ENCODE results near the gene ADAM11. TPM values are rescaled to one million over a fixed set of nuclear protein-coding genes. Genes with fewer than 3 reads are reported as not detected.

Gene ADAM11
- total and polyA plus RNA-seq, 2 of the 8 experiments (the other 6 are each of a cell fraction or from before 2014, with no cell fraction given), result 2.3 to 2.9 TPM

GRCh38 chr17:44801880-44802279 is 43.1 kb downstream of the ADAM11 start:
- FAIRE-seq, result no peak
- 90% methylated on average over 5 of the region's 5 CpGs; no CpG with 5 or more reads in 1 of the 2 experiments for WGBS, 2 experiments (ENCODE audit: extremely low coverage in 1 of 2, insufficient coverage in 1 of 2, insufficient read length in 1 of 2, insufficient replicate concordance in 2 of 2, low coverage in 1 of 2, low lambda C conversion rate in 2 of 2, missing lambda C conversion rate in 1 of 2)

More at GRCh38 chr17:44801880-44802279, 43.1 kb downstream of the ADAM11 start:
- no peak overlapping the region for H4K5ac ChIP-seq (ENCODE audit: insufficient read length, low read depth, low read length)
- peaks cover 10 to 51% (median 34%) of the 10 kb centered on the region in 4 experiments for H3K36me3 ChIP-seq (ENCODE audit: control insufficient read depth in 2 of 4, insufficient read depth in 4 of 4, low read length in 3 of 4)
- H3K4me2 ChIP-seq (ENCODE audit: insufficient read depth in 1 of 2, low read depth in 2 of 2, low read length in 2 of 2), result no peak overlapping the region
- H3K4me1 ChIP-seq (replicated peaks in 1 of 4; ENCODE audit: control insufficient read depth in 3 of 4, insufficient read depth in 4 of 4, low read length in 3 of 4), result 0 out of 7 replicates have a peak, but pooled peaks cover 0 to 3% (median 0%) of the 10 kb centered on the region in 4 experiments
- H3K9me3 ChIP-seq (ENCODE audit: insufficient read depth in 2 of 2, low read depth in 1 of 2, low read length in 1 of 2), result no peaks in the 10 kb centered on the region
- H2AFZ ChIP-seq (ENCODE audit: low read length), result no peak overlapping the region
- no peak overlapping the region for H3K14ac ChIP-seq (ENCODE audit: insufficient read length)
- no peak overlapping the region for H3K4me3 ChIP-seq (ENCODE audit: extremely low read depth in 1 of 4, insufficient read depth in 2 of 4, low read depth in 3 of 4, low read length in 4 of 4)
- H4K91ac ChIP-seq (replicated peaks; ENCODE audit: insufficient read length, low read length), result no peak overlapping the region
- TF ChIP-seq SIX5 (IDR thresholded peaks at IDR 0.05; ENCODE audit: low read depth, low read length) (no peak), SIN3A (conservative IDR thresholded peaks at IDR 0.05 in 1 of 2, IDR thresholded peaks at IDR 0.05 in 1 of 2; ENCODE audit: low read depth in 1 of 2, low read length in 2 of 2) (no peak), NRF1 (IDR thresholded peaks at IDR 0.05; ENCODE audit: low read depth, low read length) (no peak), POU5F1 (IDR thresholded peaks at IDR 0.05; ENCODE audit: low read depth, low read length) (no peak), TAF1 (IDR thresholded peaks at IDR 0.05; ENCODE audit: low read depth, low read length) (no peak)
- no peaks in the 10 kb centered on the region for H3K23me2 ChIP-seq (ENCODE audit: low read depth, low read length)
- no peak overlapping the region for H2BK20ac ChIP-seq (ENCODE audit: low read length)
- no peak overlapping the region for H3K9ac ChIP-seq (replicated peaks in 1 of 4; ENCODE audit: extremely low read depth in 1 of 4, low read depth in 3 of 4, low read length in 3 of 4)
- H3K18ac ChIP-seq (ENCODE audit: extremely low read depth, low read length), result no peak overlapping the region
- no peak overlapping the region for H3K4ac ChIP-seq (replicated peaks; ENCODE audit: insufficient read length, low read depth, low read length)
- H3K56ac ChIP-seq (replicated peaks; ENCODE audit: insufficient read length, low read depth, low read length), result no peak overlapping the region
- no peak overlapping the region for H3K27ac ChIP-seq (ENCODE audit: low read depth, low read length)
- H3K27me3 ChIP-seq (replicated peaks in 1 of 4; ENCODE audit: control insufficient read depth in 3 of 4, extremely low read depth in 1 of 4, insufficient read depth in 3 of 4, low read length in 3 of 4), result no peaks in the 10 kb centered on the region
- H2BK120ac ChIP-seq (replicated peaks; ENCODE audit: low read depth, low read length), result no peak overlapping the region
- CTCF ChIA-PET (ENCODE audit: partially characterized antibody), result interaction anchor here (0.8 to 2.5 kb wide), 5 partner anchors 8 to 65 kb away, joined by 3 to 8 read pairs (median 8); no protein-coding TSS in a partner anchor
- no peak overlapping the region for H2AK5ac ChIP-seq (ENCODE audit: low read depth, low read length)
- no peak overlapping the region for H2BK12ac ChIP-seq (ENCODE audit: low read depth, low read length)
- DNase-seq (ENCODE audit: low read depth in 1 of 2, low spot score in 2 of 2), result no peak
- peaks cover 0 to 36% of the 10 kb centered on the region in 2 experiments; a peak in 2 of 4 replicates for H3K79me2 ChIP-seq (ENCODE audit: control insufficient read depth in 1 of 2, insufficient read depth in 2 of 2, low read length in 2 of 2)
- H4K8ac ChIP-seq (ENCODE audit: extremely low read depth, insufficient read depth, low read length), result no peak overlapping the region
- H2BK5ac ChIP-seq (ENCODE audit: low read depth, low read length), result no peak overlapping the region
- H3K23ac ChIP-seq (ENCODE audit: insufficient read length), result no peak overlapping the region
- H2BK15ac ChIP-seq (ENCODE audit: low read length), result no peak overlapping the region
- no peaks in the 10 kb centered on the region; the same call in 1 of the 2 replicates for H3K79me1 ChIP-seq (ENCODE audit: low read depth, low read length)
- POLR2A ChIA-PET (ENCODE audit: partially characterized antibody), result interaction anchor here (1.1 to 1.6 kb wide), 2 partner anchors 26 to 77 kb away, joined by 3 read pairs; no protein-coding TSS in a partner anchor
- peaks cover 10 to 11% of the 10 kb centered on the region in 2 experiments for H4K20me1 ChIP-seq (replicated peaks in 1 of 2; ENCODE audit: control insufficient read depth in 1 of 2, insufficient read depth in 2 of 2, low read length in 2 of 2)

All from H1 (cell line).